Measurements from ENCODE around the gene CRYGA.
"Not testable (repeated sequence)": the region's sequence is repeated elsewhere in the genome, so short reads cannot be mapped to it uniquely, and the experiment has no call there.

CRYGA gene

DNA sequence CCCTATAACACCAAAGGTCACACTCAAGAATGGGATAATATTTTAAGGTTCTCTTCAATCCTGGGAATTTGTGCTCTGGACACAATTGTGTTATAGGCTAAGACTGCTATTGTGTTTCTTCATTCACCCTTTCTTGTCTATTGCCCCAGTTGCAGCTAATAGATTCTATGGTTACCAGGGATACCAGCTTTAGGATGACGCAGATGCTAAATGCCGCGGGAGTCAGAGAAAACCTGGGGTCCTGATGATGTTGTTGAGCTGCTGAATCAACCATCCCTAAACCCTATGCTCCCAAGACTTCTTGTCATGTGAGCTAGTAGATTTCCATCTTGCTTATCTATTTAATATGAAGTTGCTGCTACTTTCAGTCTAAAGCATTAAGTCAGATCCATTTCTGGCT is 44.5 kb downstream of the CRYGA start:
- Histone ChIP-seq H3K27ac (ENCODE audit: poor library complexity, severe bottlenecking) (no peak overlapping the region), H3K27me3 (ENCODE audit: insufficient read depth, poor library complexity, severe bottlenecking) (no peaks in the 10 kb centered on the region), H3K4me3 (ENCODE audit: severe bottlenecking) (no peak overlapping the region), H3K4me1 (ENCODE audit: insufficient read depth, poor library complexity, severe bottlenecking) (no peaks in the 10 kb centered on the region), H3K9me3 (ENCODE audit: severe bottlenecking) (no peaks in the 10 kb centered on the region), H3K36me3 (ENCODE audit: low read depth) (no peaks in the 10 kb centered on the region)
- DNase-seq (ENCODE audit: low spot score) (no peak), ATAC-seq (ENCODE audit: low read depth) (no peak)
- TF ChIP-seq, protein P1, sequence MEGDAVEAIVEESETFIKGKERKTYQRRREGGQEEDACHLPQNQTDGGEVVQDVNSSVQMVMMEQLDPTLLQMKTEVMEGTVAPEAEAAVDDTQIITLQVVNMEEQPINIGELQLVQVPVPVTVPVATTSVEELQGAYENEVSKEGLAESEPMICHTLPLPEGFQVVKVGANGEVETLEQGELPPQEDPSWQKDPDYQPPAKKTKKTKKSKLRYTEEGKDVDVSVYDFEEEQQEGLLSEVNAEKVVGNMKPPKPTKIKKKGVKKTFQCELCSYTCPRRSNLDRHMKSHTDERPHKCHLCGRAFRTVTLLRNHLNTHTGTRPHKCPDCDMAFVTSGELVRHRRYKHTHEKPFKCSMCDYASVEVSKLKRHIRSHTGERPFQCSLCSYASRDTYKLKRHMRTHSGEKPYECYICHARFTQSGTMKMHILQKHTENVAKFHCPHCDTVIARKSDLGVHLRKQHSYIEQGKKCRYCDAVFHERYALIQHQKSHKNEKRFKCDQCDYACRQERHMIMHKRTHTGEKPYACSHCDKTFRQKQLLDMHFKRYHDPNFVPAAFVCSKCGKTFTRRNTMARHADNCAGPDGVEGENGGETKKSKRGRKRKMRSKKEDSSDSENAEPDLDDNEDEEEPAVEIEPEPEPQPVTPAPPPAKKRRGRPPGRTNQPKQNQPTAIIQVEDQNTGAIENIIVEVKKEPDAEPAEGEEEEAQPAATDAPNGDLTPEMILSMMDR (IDR thresholded peaks at IDR 0.05; ENCODE audit: poor library complexity, severe bottlenecking): no peak

DNA sequence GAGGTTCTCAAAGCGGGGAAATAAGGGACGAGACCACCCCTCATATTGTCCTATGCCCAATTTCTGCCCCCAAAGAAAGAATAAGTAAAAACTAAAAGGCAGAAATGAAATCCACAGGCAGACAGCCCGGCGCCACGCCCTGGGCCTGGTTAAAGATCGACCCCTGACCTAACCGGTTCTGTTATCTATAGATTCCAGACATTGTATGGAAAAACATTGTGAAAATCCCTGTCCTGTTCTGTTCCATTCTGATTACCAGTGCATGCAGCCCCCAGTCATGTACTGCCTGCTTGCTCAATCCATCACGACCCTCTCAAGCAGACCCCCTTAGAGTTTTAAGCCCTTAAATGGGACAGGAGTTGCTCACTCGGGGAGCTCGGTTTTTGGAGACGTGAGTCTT is 46.0 kb downstream of the CRYGA start:
- H3K27me3 ChIP-seq (ENCODE audit: insufficient read depth, poor library complexity, severe bottlenecking); ATAC-seq (ENCODE audit: low read depth); H3K4me3 ChIP-seq (ENCODE audit: severe bottlenecking); H3K9me3 ChIP-seq (ENCODE audit: severe bottlenecking); H3K27ac ChIP-seq (ENCODE audit: poor library complexity, severe bottlenecking); H3K36me3 ChIP-seq (ENCODE audit: low read depth); H3K4me1 ChIP-seq (ENCODE audit: insufficient read depth, poor library complexity, severe bottlenecking); DNase-seq (ENCODE audit: low spot score): not testable (repeated sequence)

DNA sequence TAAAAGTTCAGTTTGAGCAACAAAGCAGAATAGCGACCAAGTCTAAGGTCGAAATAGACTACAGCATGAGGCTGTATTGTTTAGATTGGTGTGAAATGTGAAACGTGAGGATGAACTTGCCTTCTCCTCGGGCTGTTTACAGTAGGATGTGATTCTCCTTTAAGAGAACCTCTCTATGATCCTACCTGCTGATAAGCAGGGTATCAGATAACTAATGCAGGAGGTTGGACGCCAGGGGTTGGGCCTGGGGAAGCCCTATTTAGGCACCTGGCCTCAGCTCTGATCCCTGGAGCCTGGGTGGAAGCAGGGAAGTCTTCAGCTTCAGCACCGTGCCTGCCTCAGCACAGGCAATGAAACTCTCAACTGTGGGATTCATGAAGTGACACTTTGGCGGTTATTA is 50.4 kb downstream of the CRYGA start:
- H3K27me3 ChIP-seq (ENCODE audit: insufficient read depth, poor library complexity, severe bottlenecking): no peaks in the 10 kb centered on the region
- H3K36me3 ChIP-seq (ENCODE audit: low read depth): no peaks in the 10 kb centered on the region
- H3K4me1 ChIP-seq (ENCODE audit: insufficient read depth, poor library complexity, severe bottlenecking): no peaks in the 10 kb centered on the region
- TF ChIP-seq, protein P1 (IDR thresholded peaks at IDR 0.05; ENCODE audit: poor library complexity, severe bottlenecking): no peak
- H3K4me3 ChIP-seq (ENCODE audit: severe bottlenecking): no peak overlapping the region
- DNase-seq (ENCODE audit: low spot score) (no peak), ATAC-seq (ENCODE audit: low read depth) (peak; percentile 35; the same call in 1 of the 3 replicates)
- H3K27ac ChIP-seq (ENCODE audit: poor library complexity, severe bottlenecking): no peak overlapping the region
- no peaks in the 10 kb centered on the region for H3K9me3 ChIP-seq (ENCODE audit: severe bottlenecking)

DNA sequence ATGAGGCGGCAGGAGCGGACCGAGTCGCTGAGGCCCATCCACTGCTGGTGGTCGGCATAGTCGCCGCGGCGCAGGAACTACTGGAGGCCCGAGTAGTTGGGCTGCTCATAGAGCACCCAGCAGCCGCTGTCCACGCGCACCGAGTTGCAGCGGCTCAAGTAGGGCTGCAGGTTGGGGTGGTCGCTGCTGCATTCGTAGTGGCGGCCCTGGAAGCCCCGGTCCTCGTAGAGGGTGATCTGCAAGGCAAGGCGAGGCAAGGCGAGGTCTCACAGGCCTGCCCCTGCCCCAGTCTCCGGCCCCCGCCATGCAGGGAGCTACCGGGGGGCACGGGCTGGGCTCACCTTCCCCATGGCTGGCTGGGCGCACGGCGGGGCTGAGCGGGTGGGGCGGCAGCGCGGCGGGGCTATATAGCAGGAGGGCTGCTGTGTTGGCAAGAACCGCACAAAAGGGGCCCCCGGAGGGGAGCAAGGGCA is 51.1 kb downstream of the CRYGA start:
- H3K9me3 ChIP-seq (ENCODE audit: severe bottlenecking); DNase-seq (ENCODE audit: low spot score); H3K36me3 ChIP-seq (ENCODE audit: low read depth); H3K4me1 ChIP-seq (ENCODE audit: insufficient read depth, poor library complexity, severe bottlenecking); ATAC-seq (ENCODE audit: low read depth); H3K27ac ChIP-seq (ENCODE audit: poor library complexity, severe bottlenecking); H3K4me3 ChIP-seq (ENCODE audit: severe bottlenecking); H3K27me3 ChIP-seq (ENCODE audit: insufficient read depth, poor library complexity, severe bottlenecking): not testable (repeated sequence)

Measured in RWPE2 (cell line).